Fibroblast of the aortic adventitia (primary cell): ENCODE results near the gene NSD1. TPM values are rescaled to one million over a fixed set of nuclear protein-coding genes. Genes with fewer than 3 reads are reported as not detected.
"Not testable (repeated sequence)": the region's sequence is repeated elsewhere in the genome, so short reads cannot be mapped to it uniquely, and the experiment has no call there.

Source experiments
- DNase-seq: peaks from one replicate; pipeline ENCODE4 v3.0.0-alpha.2; 2010; ENCODE audit warnings: low read depth
- H3K4me3 ChIP-seq: 2 replicates; pipeline ENCODE4 v1.5.1; 2011; ENCODE audit warnings: low read depth, mild to moderate bottlenecking, control low read depth, low read length, moderate library complexity
- total RNA-seq: library from RNA; depleted of rRNA; stranded (reverse); fragments of >200 nt; gene quantifications from 2 replicates; pipeline ENCODE4 v1.2.3, GENCODE V29; 2012; ENCODE audit warnings: low replicate concordance
- TF ChIP-seq, protein P1 (sequence below): IDR thresholded peaks from 2 replicates; pipeline ENCODE4 v1.5.1; 2011; ENCODE audit warnings: mild to moderate bottlenecking, low read length, control low read depth, inconsistent platforms; ENCODE audit not compliant: insufficient read depth

Gene NSD1
- total RNA-seq, 1 donor: 50.3 TPM

DNA sequence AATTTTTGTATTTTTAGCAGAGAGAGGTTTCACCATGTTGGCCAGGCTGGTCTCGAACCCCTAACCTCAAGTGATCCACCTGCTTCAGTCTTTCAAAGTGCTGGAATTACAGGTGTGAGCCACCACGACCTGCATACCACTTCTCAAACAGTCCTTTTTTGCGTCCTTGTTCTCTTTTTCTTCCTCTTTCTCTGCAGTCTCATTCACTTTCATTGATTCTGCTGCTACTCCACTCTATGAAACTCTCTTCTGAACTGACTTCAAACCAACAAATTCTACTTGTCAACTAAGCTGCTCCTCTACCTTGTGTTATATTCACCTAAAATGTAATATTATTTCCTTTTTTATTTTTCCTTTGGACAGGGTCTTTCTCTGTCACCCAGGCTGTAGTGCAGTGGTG lies 7.9 kb downstream of the NSD1 start:
- TF ChIP-seq, protein P1, sequence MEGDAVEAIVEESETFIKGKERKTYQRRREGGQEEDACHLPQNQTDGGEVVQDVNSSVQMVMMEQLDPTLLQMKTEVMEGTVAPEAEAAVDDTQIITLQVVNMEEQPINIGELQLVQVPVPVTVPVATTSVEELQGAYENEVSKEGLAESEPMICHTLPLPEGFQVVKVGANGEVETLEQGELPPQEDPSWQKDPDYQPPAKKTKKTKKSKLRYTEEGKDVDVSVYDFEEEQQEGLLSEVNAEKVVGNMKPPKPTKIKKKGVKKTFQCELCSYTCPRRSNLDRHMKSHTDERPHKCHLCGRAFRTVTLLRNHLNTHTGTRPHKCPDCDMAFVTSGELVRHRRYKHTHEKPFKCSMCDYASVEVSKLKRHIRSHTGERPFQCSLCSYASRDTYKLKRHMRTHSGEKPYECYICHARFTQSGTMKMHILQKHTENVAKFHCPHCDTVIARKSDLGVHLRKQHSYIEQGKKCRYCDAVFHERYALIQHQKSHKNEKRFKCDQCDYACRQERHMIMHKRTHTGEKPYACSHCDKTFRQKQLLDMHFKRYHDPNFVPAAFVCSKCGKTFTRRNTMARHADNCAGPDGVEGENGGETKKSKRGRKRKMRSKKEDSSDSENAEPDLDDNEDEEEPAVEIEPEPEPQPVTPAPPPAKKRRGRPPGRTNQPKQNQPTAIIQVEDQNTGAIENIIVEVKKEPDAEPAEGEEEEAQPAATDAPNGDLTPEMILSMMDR: no peak
- H3K4me3 ChIP-seq: no peak overlapping the region
- DNase-seq: no peak

DNA sequence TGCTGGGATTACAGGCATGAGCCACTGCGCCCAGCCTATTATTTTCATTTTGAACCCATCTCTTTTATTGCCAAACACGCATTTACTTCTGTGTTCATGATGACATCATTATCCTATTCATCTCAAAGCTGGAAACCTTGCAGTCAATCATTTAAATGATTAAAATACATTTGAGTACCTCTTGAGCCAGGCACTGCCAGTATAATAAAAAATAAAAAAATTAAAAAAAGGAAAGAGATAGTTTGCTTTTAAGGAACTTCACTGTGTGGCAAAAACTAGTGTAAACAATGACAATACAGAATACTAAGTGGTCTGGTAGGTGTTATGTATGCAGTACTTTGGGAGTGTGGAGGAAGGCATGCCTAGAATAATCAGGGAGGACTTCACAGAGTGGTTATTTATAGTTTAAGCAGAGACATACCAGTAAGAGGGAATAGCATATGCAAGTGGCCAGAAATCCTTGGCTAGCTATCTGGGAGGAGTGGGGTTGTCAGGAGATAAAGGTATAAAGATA lies 8.6 kb downstream of the NSD1 start:
- TF ChIP-seq, protein P1: no peak
- no peak overlapping the region for H3K4me3 ChIP-seq
- no peak for DNase-seq

DNA sequence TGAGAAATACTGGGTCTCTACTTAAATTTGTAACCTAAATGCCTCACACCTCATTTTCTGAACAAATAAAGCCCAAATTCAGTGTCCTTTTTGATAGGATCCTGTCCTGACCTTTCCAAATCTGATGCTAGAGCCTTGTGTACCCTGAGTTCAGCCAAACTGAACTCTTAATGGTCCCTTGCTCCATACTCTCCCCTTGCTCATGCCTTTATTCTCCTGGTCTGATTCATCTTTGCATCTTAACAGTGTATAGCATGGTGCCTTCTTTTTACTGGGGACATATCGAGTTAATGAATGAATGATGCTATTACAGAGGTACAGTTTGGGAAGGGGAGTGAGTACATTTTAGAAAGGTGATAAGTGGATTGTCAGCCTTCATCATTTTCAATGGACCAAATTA lies 9.2 kb downstream of the NSD1 start:
- TF ChIP-seq, protein P1: no peak
- DNase-seq: no peak
- H3K4me3 ChIP-seq: no peak overlapping the region

DNA sequence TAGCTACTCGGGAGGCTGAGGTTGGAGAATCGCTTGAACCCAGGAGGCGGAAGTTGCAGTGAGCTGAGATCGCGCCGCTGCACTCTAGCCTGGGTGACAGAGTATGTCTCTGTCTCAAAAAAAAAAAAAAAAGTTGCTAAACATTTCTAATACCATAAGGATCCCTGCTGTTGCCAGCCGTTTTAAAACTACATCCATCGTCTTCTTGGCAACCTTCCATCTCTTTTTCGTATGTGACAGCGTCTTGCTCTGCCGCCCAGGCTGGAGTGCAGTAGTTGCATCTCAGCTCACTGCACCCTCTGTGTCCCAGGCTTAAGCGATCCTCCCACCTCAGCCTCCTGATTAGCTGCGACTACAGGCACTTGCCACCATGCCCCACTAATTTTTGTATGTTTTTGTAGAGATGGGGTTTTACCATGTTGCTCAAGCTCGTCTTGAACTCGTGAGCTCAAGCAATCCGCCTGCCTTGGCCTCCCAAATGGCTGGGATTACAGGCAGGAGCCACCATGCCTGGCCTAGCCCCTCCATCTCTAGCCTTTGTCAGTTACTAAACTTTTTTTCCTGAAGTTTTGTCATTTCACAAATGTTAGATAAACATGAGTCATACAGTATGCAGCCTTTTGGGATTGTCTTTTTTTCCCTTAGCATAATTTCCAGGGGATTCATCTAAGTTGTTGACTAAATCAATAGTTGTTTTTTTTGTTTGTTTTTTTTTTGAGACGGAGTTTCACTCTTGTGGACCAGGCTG lies 13.5 kb downstream of the NSD1 start:
- TF ChIP-seq, protein P1: no peak
- peak; percentile 32 for DNase-seq
- H3K4me3 ChIP-seq: no peak overlapping the region

DNA sequence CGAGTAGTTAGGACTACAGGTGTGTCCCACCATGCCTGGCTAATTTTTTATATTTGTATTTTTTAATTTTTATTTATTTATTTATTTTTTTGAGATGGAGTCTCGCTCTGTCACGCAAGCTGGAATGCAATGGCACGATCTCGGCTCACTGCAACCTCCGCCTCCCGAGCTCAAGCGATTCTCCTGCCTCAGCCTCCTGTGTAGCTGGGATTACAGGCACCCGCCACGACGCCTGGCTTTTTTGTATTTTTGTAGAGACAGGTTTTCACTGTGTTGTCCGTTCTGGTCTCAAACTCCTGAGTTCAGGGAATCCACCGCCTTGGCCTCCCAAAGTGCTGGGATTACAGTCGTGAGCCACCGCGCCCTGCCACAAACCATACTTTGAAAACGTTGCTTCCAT lies 16.5 kb downstream of the NSD1 start:
- not testable (repeated sequence) for H3K4me3 ChIP-seq, DNase-seq

DNA sequence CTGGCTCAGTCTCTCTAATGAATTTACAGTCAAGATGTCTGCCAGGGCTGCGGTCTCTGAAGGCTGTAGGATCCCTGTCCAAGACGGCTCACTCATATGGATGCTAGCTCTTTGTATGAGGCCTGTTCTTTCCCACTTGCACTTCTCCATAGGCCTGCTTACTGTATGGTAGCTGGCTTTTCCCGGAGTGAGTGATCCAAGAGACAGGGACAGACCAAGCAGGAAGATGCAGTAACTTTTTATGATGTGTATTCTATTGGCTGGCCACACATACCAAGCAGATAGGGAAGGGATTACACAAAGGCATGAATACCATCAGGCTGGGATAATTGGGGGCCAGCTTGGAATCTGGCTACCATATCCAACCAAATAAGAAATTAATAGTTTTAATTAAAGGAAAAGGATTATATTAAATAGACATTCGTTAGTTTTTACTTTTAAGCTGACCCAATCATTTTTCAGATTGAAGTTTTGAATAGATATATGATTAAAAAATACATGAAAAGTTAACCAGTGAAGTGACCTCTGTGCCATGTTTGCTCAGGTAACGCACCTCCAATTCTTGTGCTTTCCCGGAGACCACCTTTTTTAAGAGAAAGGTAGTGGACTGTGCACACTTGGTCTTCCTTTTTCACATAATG lies 20.6 kb downstream of the NSD1 start:
- H3K4me3 ChIP-seq: no peak overlapping the region
- DNase-seq: peak; percentile 21

DNA sequence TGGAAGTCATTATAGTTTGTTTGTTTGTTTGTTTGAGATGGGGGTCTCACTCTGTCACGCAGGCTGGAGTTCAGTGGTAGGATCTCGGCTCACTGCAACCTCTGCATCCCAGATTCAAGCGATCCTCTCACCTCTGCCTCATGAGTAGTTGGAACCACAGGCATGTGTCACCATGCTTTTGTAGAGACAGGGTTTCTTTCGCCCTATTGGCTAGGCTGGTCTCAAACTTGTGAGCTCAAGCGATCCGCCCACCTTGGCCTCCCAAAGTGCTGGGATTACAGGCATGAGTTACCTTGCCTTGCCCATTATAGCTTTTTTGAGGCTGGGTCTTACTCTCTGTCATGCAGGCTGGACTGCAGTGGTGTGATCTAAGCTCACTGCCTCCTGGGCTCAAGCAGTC lies 28.8 kb downstream of the NSD1 start:
- TF ChIP-seq, protein P1: no peak
- no peak for DNase-seq
- no peak overlapping the region for H3K4me3 ChIP-seq

More for the DNA sequence above, 20.6 kb downstream of the NSD1 start:
- TF ChIP-seq, protein P1: no peak
